ENCODE results near the gene UBN1.

The UBN1 gene

DNA sequence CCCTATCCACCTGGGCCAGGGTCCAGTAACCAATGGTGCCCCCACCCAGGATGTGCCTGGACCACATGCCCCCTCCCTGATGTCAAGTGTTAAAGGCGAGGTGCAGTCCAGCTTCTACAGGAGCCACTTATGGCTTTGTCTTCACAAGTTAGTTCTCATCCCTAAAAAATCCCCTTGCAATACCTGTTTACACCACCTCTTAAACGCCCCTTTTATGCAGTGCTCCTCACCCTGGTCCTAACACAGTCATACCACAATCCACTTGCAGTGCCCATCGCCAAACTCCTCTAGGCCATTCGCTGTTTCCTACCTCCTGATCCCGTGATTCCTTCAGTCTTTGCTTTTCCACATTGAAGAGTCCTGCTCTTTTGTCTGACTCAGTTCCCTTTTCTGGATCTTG, 7.3 kb upstream of the UBN1 start:
- H3K4me3 ChIP-seq (ENCODE audit: control insufficient read depth, low read depth, low read length) = no peak overlapping the region
- TF ChIP-seq, protein P1, sequence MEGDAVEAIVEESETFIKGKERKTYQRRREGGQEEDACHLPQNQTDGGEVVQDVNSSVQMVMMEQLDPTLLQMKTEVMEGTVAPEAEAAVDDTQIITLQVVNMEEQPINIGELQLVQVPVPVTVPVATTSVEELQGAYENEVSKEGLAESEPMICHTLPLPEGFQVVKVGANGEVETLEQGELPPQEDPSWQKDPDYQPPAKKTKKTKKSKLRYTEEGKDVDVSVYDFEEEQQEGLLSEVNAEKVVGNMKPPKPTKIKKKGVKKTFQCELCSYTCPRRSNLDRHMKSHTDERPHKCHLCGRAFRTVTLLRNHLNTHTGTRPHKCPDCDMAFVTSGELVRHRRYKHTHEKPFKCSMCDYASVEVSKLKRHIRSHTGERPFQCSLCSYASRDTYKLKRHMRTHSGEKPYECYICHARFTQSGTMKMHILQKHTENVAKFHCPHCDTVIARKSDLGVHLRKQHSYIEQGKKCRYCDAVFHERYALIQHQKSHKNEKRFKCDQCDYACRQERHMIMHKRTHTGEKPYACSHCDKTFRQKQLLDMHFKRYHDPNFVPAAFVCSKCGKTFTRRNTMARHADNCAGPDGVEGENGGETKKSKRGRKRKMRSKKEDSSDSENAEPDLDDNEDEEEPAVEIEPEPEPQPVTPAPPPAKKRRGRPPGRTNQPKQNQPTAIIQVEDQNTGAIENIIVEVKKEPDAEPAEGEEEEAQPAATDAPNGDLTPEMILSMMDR (conservative IDR thresholded peaks at IDR 0.05; ENCODE audit: control insufficient read depth, insufficient read depth, low read depth, low read length) = no peak

DNA sequence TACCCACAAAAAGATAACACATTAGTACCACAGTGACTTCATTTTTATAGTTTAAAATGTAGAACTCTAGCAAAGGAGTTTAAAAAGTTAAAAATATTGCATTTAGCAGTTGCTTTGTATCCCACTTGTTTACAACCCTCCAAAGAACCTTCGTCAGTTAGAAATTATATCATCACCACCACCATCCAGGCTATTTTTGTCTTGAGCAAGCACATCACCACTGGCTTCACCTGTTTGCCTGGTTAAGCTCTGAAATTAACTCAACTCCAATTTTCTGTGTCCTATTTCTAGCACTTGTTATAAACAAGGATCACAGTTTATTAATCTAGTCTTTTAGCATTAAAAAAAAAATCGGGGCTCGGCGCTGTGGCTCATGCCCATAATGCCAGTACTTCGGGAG, 6.3 kb upstream of the UBN1 start:
- TF ChIP-seq, protein P1 (conservative IDR thresholded peaks at IDR 0.05; ENCODE audit: control insufficient read depth, insufficient read depth, low read depth, low read length) = no peak
- no peak for DNase-seq (ENCODE audit: low read depth)
- H3K4me3 ChIP-seq (ENCODE audit: control insufficient read depth, low read depth, low read length) = no peak overlapping the region

More for the DNA sequence above, 7.3 kb upstream of the UBN1 start:
- peak; percentile 20 for DNase-seq (ENCODE audit: low read depth)

DNA sequence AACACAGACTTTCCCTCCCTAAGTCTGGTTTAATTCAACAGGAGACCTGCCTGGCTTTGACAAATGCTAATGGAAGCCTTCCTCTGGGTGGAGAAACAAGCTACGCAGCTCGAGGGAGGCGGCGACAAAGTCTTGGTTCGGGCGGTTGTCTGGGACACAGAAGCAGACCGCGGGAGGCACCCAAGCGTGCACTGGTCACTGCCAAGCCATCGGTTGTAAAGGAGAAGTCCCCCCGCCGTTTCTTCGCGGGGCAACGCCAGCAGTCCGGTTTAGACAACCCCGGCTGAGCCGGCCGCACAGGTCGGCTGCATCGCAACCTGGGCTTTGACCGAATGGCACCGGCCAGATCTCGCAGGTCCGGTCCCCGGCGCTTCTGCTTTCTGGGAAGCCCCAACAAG, 779 bp upstream of the UBN1 start:
- TF ChIP-seq, protein P1 (conservative IDR thresholded peaks at IDR 0.05; ENCODE audit: control insufficient read depth, insufficient read depth, low read depth, low read length) = no peak
- H3K4me3 ChIP-seq (ENCODE audit: control insufficient read depth, low read depth, low read length) = peak overlapping the region; percentile 86
- DNase-seq (ENCODE audit: low read depth) = peak; percentile 54

DNA sequence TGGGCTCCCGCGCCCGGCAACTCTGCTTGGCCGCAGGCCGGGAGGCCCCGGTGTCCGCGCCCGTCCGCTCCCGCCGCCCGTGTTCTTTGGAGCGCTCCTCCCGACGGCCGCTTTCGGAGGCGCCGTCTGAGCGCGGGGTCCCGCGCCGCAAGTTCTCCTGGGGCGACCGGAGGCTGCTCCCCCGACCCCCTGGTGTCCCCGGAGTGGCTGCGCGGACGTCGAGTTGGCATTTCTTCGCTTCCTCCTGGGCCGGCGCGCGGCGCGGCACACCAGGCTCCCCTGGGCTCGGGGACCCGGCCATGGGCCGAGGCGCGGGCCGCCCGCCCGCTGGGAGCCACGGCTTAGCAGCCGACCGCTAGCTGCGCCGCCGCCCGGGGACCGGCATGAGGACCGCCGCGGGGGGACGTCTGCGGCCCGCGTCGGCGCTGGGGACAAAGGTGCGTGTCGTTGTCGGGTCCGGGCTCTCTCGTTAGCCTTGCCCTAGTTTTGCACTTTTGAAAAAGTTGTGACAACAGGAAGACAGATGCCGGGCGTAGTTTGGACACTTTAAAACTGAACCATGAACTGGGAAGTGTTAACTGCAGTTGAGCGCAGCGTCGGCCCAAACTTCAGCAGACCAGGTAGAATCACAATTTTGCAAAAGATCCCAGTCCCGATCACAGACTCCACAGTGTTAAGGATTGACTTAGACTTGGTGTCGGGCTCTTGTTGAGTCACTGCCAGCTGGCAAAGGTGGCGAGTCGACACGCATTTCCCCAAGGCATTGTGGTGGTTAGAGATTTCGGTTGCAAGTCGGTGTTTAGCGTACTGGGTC, 700 bp downstream of the UBN1 start:
- peak; percentile 85 for DNase-seq (ENCODE audit: low read depth)
- peak overlapping the region; percentile 70 for H3K4me3 ChIP-seq (ENCODE audit: control insufficient read depth, low read depth, low read length)
- TF ChIP-seq, protein P1 (conservative IDR thresholded peaks at IDR 0.05; ENCODE audit: control insufficient read depth, insufficient read depth, low read depth, low read length) = no peak

DNA sequence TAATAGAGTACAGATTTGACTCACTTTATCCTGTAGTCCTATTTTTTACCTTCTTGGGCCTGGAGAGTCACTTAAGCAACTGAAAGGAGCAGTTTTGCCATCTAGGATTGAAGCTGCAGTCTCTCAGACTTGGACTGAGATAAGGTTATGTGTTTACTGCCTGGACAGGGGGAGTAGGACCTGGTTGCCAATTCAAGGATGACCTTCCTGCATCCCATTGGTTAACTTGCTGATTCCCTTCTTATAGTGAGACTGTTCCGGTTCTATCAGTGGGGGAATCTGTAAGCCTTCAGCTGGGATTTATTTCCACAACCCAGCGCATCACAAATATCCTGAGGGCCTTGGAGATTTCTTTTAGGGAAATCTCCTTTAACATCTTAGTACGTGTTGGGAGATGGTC, 2.9 kb downstream of the UBN1 start:
- peak; percentile 45 for DNase-seq (ENCODE audit: low read depth)
- TF ChIP-seq, protein P1 (conservative IDR thresholded peaks at IDR 0.05; ENCODE audit: control insufficient read depth, insufficient read depth, low read depth, low read length) = no peak
- peak overlapping the region; percentile 1 for H3K4me3 ChIP-seq (ENCODE audit: control insufficient read depth, low read depth, low read length)

DNA sequence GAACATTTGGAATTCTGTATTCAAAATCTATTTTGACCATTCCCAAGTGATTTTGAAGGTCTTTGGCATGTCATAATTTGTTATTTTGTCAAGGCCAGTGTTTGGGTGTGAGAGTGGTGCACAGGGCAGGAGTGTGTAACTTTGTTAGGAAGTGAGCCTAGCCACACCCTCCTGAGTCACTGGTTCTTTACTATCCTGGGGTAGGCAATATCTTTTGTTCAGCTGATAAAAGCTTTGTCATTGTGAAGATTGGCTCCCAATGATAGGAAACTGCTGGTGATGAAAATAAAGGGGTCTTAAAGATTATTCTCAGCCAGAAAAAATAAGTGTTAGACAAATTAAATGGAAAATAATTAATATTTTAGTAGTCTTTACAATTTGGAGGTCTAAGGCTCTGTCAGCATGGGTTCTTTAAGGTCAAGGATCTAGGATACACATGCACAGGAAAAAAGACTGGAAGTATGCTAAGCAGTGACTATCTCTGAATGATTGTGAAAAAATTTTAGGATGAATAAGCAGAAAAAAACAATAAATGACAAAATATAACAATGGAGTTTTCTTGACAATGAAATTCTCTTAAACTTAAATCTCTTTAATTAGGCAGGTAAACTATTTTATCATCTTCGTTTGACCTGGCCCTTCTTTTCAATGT, 5.1 kb downstream of the UBN1 start:
- peak; percentile 52 for DNase-seq (ENCODE audit: low read depth)
- no peak overlapping the region for H3K4me3 ChIP-seq (ENCODE audit: control insufficient read depth, low read depth, low read length)
- TF ChIP-seq, protein P1 (conservative IDR thresholded peaks at IDR 0.05; ENCODE audit: control insufficient read depth, insufficient read depth, low read depth, low read length) = no peak

Data from fibroblast of mammary gland (primary cell).